HepG2 (cell line): ENCODE measurements around the gene C11orf54. TPM values are rescaled to one million over a fixed set of nuclear protein-coding genes. Genes with fewer than 3 reads are reported as not detected.

Source experiments
- ARHGAP35 ChIP-seq: sonication (generic); formaldehyde crosslinking; IDR thresholded peaks from 2 replicates; pipeline ENCODE4 v1.9.0; 2022; ENCODE audit warnings: mild to moderate bottlenecking, inconsistent platforms, moderate library complexity, missing genetic modification reagents, borderline replicate concordance
- ATF5 ChIP-seq: sonication (generic); formaldehyde crosslinking; IDR thresholded peaks from 2 replicates; pipeline ENCODE4 v1.4.0; 2020; ENCODE audit warnings: mild to moderate bottlenecking, low read depth, missing genetic modification reagents
- CREB3 ChIP-seq: sonication (generic); formaldehyde crosslinking; IDR thresholded peaks from 2 replicates; pipeline ENCODE4 v1.5.0; 2020; ENCODE audit warnings: missing genetic modification reagents
- ESRRA ChIP-seq: sonication (generic); formaldehyde crosslinking; IDR thresholded peaks from 2 replicates; pipeline ENCODE4 v1.5.1; 2020; ENCODE audit warnings: mild to moderate bottlenecking, low read depth, missing genetic modification reagents
- FOSL1 ChIP-seq: sonication (generic); formaldehyde crosslinking; IDR thresholded peaks from 2 replicates; pipeline ENCODE4 v1.9.0; 2021; ENCODE audit warnings: missing genetic modification reagents, borderline replicate concordance
- GATA4 ChIP-seq: sonication (generic); IDR thresholded peaks from 2 replicates; pipeline ENCODE4 v1.6.1; 2016; ENCODE audit warnings: antibody characterized with exemption, low read depth, borderline replicate concordance
- HOXD1 ChIP-seq: sonication (generic); formaldehyde crosslinking; IDR thresholded peaks from 2 replicates; pipeline ENCODE4 v1.5.0; 2020; ENCODE audit warnings: missing genetic modification reagents
- KLF16 ChIP-seq, 2 experiments: sonication (generic) in 1 of 2; formaldehyde crosslinking in 1 of 2; IDR thresholded peaks; 2 replicates each; pipeline versions ENCODE4 v1.6.1 to v1.8.0; 2016 to 2023; ENCODE audit warnings: missing genetic modification reagents in 2 of 2, missing compliant biosample characterization in 1 of 2
- KLF6 ChIP-seq: IDR thresholded peaks from 2 replicates; pipeline ENCODE4 v1.8.0; 2016; ENCODE audit warnings: missing biosample characterization, missing genetic modification reagents
- NR0B2 ChIP-seq: sonication (generic); formaldehyde crosslinking; IDR thresholded peaks from 2 replicates; pipeline ENCODE4 v1.4.0; 2020; ENCODE audit warnings: mild to moderate bottlenecking, missing genetic modification reagents
- POLR2AphosphoS5 ChIP-seq: IDR thresholded peaks from 2 replicates; pipeline ENCODE4 v1.6.1; 2012; ENCODE audit warnings: low read depth, low read length
- RARA ChIP-seq: IDR thresholded peaks from 2 replicates; pipeline ENCODE4 v1.6.1; 2016; ENCODE audit warnings: missing genetic modification reagents, missing compliant biosample characterization
- RARG ChIP-seq: sonication (generic); formaldehyde crosslinking; IDR thresholded peaks from 2 replicates; pipeline ENCODE4 v1.4.0; 2020; ENCODE audit warnings: low read depth, mild to moderate bottlenecking, missing genetic modification reagents
- SIN3B ChIP-seq: fragments of 150-350 bp; IDR thresholded peaks from 2 replicates; pipeline ENCODE4 v1.6.1; 2014; ENCODE audit warnings: low read length
- TFDP1 ChIP-seq: IDR thresholded peaks from 2 replicates; pipeline ENCODE4 v1.6.1; 2016; ENCODE audit warnings: missing compliant biosample characterization, missing genetic modification reagents, borderline replicate concordance
- YEATS4 ChIP-seq: sonication (generic); formaldehyde crosslinking; IDR thresholded peaks from 2 replicates; pipeline ENCODE4 v1.4.0; 2020; ENCODE audit warnings: missing genetic modification reagents, borderline replicate concordance
- ZBTB33 ChIP-seq: sonication (generic); formaldehyde crosslinking; IDR thresholded peaks from 2 replicates; pipeline ENCODE4 v1.4.0; 2020; ENCODE audit warnings: missing genetic modification reagents
- ZFP36 ChIP-seq: fragments of 150-350 bp; IDR thresholded peaks from 2 replicates; pipeline ENCODE4 v1.6.1; 2018; ENCODE audit warnings: borderline replicate concordance, low read length, low read depth; ENCODE audit not compliant: partially characterized antibody
- ZNF558 ChIP-seq: sonication (generic); formaldehyde crosslinking; IDR thresholded peaks from 2 replicates; pipeline ENCODE4 v1.9.0; 2022; ENCODE audit warnings: mild to moderate bottlenecking, missing genetic modification reagents, borderline replicate concordance
- ZNF563 ChIP-seq: sonication (generic); formaldehyde crosslinking; IDR thresholded peaks from 2 replicates; pipeline ENCODE4 v1.8.0; 2022; ENCODE audit warnings: mild to moderate bottlenecking, moderate library complexity, missing genetic modification reagents
- ZNF589 ChIP-seq: sonication (generic); formaldehyde crosslinking; conservative IDR thresholded peaks from 2 replicates; pipeline ENCODE4 v1.8.0; 2022; ENCODE audit warnings: mild to moderate bottlenecking, moderate library complexity, missing genetic modification reagents
- ZNF691 ChIP-seq: sonication (generic); formaldehyde crosslinking; IDR thresholded peaks from 2 replicates; pipeline ENCODE4 v1.4.0; 2020; ENCODE audit warnings: missing genetic modification reagents, low read depth, mild to moderate bottlenecking, borderline replicate concordance
- ZNF788 ChIP-seq: sonication (generic); formaldehyde crosslinking; IDR thresholded peaks from 2 replicates; pipeline ENCODE4 v1.5.0; 2020; ENCODE audit warnings: mild to moderate bottlenecking, missing genetic modification reagents, borderline replicate concordance
- polyA plus RNA-seq, 8 experiments: library from polyadenylated mRNA; depleted of rRNA in 3 of 8; stranded (reverse) in 7 of 8; unstranded in 1 of 8; fragments of >200 nt; fragmentation: Illumina TruSeq in 4 of 8; extraction: Trizol in 4 of 8; gene quantifications; 2 replicates each; pipeline versions ENCODE4 v1.2.1 to v1.2.3, GENCODE V29; 2011 to 2016; ENCODE audit warnings: low read depth in 4 of 8, missing spikeins in 1 of 8, mixed read lengths in 1 of 8; ENCODE audit not compliant: insufficient read depth in 1 of 8
- total RNA-seq, 5 experiments: library from RNA; depleted of rRNA; stranded (reverse); fragments of >200 nt; fragmentation: Illumina TruSeq; extraction: Trizol; gene quantifications; 2 replicates each; pipeline ENCODE4 v1.2.3, GENCODE V29; 2016; ENCODE audit warnings: low read depth in 1 of 5

The C11orf54 gene
- total and polyA plus RNA-seq, 2 of the 13 experiments (the other 11 are each of a cell fraction or from before 2014, with no cell fraction given) = 42.7 to 50.1 TPM

GRCh38 chr11:93741094-93741881, at the start of gene C11orf54, which contains the start of gene TAF1D (continued):
- TF ChIP-seq ZNF691 (CRISPR knock-in tag) (peak; percentile 55; the same call in 1 of the 2 replicates), RARG (CRISPR knock-in tag) (peak; percentile 75; the same call in 1 of the 2 replicates), ZBTB33 (CRISPR knock-in tag) (no peak), GATA4 (peak; percentile 86), ZNF589 (CRISPR knock-in tag) (no peak; the same call in 1 of the 2 replicates), ESRRA (no peak), NR0B2 (CRISPR knock-in tag) (no peak), ZFP36 (no peak), ARHGAP35 (peak; percentile 19; the same call in 1 of the 2 replicates), ZNF788 (CRISPR knock-in tag) (peak; percentile 66; the same call in 1 of the 2 replicates), POLR2AphosphoS5 (peak; percentile 99), TFDP1 (peak; percentile 62; the same call in 1 of the 2 replicates), SIN3B (no peak), ZNF558 (CRISPR knock-in tag) (no peak), HOXD1 (CRISPR knock-in tag) (peak; percentile 61; the same call in 1 of the 2 replicates), KLF16 (CRISPR knock-in tag; IDR thresholded peaks at IDR 0.05) (peak in 1 of 2 experiments; percentile 86; a peak in 2 of 4 replicates), RARA (CRISPR knock-in tag) (peak; percentile 28; the same call in 1 of the 2 replicates), CREB3 (0 out of 2 replicates have a peak, but pooled peaks have one; percentile 67), FOSL1 (no peak), KLF6 (CRISPR knock-in tag) (peak; percentile 83; the same call in 1 of the 2 replicates), ZNF563 (CRISPR knock-in tag) (peak; percentile 50; the same call in 1 of the 2 replicates), ATF5 (no peak), YEATS4 (CRISPR knock-in tag) (peak; percentile 84)
